Keratinocyte (primary cell): ENCODE results near the gene GPR176.

ENCODE experiments used
- EZH2 ChIP-seq: IDR thresholded peaks from one replicate; pipeline ENCODE4 v1.6.1; 2012; ENCODE audit warnings: inconsistent platforms, mild to moderate bottlenecking, low read length, moderate library complexity
- TF ChIP-seq, protein P1 (sequence below), 3 experiments: IDR thresholded peaks in 1 of 3; conservative IDR thresholded peaks in 1 of 3; optimal IDR thresholded peaks in 1 of 3; 2 replicates in 2 of 3; 3 replicates in 1 of 3; pipeline versions ENCODE3 to v1.5.1; 2011; ENCODE audit warnings: low read length in 3 of 3, mild to moderate bottlenecking in 3 of 3, moderate library complexity in 2 of 3, control low read depth in 1 of 3, inconsistent platforms in 1 of 3; ENCODE audit not compliant: insufficient read depth in 2 of 3; ENCODE audit errors: extremely low read depth in 1 of 3

DNA sequence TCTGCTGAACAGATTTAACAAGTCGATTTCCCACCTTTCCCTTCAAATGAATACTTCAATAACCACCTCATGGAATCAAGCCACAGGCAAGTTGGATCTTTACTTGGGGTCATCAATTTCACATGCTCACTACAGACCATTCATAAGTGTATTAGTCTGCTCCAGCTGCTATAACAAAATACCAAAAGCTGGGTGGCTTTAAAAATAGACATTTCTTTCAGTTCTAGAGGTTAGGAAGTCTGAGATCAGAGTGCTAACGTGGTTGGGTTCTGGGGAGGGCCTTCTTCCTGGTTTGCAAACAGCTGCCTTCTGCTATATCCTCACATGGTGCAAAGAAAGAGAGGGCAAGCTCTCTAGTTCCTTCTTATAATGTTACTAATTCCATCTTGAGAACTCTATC is 5.1 kb downstream of the GPR176 start:
- TF ChIP-seq, protein P1, sequence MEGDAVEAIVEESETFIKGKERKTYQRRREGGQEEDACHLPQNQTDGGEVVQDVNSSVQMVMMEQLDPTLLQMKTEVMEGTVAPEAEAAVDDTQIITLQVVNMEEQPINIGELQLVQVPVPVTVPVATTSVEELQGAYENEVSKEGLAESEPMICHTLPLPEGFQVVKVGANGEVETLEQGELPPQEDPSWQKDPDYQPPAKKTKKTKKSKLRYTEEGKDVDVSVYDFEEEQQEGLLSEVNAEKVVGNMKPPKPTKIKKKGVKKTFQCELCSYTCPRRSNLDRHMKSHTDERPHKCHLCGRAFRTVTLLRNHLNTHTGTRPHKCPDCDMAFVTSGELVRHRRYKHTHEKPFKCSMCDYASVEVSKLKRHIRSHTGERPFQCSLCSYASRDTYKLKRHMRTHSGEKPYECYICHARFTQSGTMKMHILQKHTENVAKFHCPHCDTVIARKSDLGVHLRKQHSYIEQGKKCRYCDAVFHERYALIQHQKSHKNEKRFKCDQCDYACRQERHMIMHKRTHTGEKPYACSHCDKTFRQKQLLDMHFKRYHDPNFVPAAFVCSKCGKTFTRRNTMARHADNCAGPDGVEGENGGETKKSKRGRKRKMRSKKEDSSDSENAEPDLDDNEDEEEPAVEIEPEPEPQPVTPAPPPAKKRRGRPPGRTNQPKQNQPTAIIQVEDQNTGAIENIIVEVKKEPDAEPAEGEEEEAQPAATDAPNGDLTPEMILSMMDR (optimal IDR thresholded peaks at IDR 0.05 in 1 of 3, IDR thresholded peaks at IDR 0.05 in 1 of 3, conservative IDR thresholded peaks at IDR 0.05 in 1 of 3; ENCODE audit: extremely low read depth in 1 of 3, insufficient read depth in 2 of 3, low read length in 3 of 3) = no peak
- TF ChIP-seq EZH2 = no peak
